ENCODE results near the gene SPANXN3. TPM values are rescaled to one million over a fixed set of nuclear protein-coding genes. Genes with fewer than 3 reads are reported as not detected.

SPANXN3 gene
- total RNA-seq, 1 donor from 2014 or later, result not detected

GRCh38 chrX:143472347-143472938 lies 44.8 kb downstream of the SPANXN3 start:
- no peak overlapping the region for H3K4me3 Mint-ChIP-seq (ENCODE audit: unreplicated experiment)
- H3K27me3 Mint-ChIP-seq (ENCODE audit: low read depth), result no peaks in the 10 kb centered on the region

GRCh38 chrX:143466130-143466529 lies 51.1 kb downstream of the SPANXN3 start:
- DNase-seq (ENCODE audit: low spot score), result no peak
- Mint-ChIP-seq H3K9me3 (ENCODE audit: low read depth) (peaks cover 36% of the 10 kb centered on the region), H3K36me3 (ENCODE audit: low read depth) (no peaks in the 10 kb centered on the region), H3K4me3 (ENCODE audit: unreplicated experiment) (no peak overlapping the region), H3K27ac (ENCODE audit: unreplicated experiment) (no peak overlapping the region), H3K4me1 (ENCODE audit: low read depth) (no peaks in the 10 kb centered on the region), H3K27me3 (ENCODE audit: low read depth) (no peaks in the 10 kb centered on the region)
- TF ChIP-seq CTCF (IDR thresholded peaks at IDR 0.05), result no peak

More at GRCh38 chrX:143472347-143472938, 44.8 kb downstream of the SPANXN3 start:
- Mint-ChIP-seq H3K4me1 (ENCODE audit: low read depth) (no peaks in the 10 kb centered on the region), H3K9me3 (ENCODE audit: low read depth) (peaks cover 28% of the 10 kb centered on the region), H3K36me3 (ENCODE audit: low read depth) (no peaks in the 10 kb centered on the region), H3K27ac (ENCODE audit: unreplicated experiment) (no peak overlapping the region)
- no peak for TF ChIP-seq CTCF (IDR thresholded peaks at IDR 0.05)
- no peak for DNase-seq (ENCODE audit: low spot score)

GRCh38 chrX:143462696-143463095 lies 54.6 kb downstream of the SPANXN3 start:
- DNase-seq (ENCODE audit: low spot score), result no peak
- H3K4me1 Mint-ChIP-seq (ENCODE audit: low read depth), result no peaks in the 10 kb centered on the region
- no peaks in the 10 kb centered on the region for H3K36me3 Mint-ChIP-seq (ENCODE audit: low read depth)
- H3K9me3 Mint-ChIP-seq (ENCODE audit: low read depth), result peaks cover 43% of the 10 kb centered on the region
- TF ChIP-seq CTCF (IDR thresholded peaks at IDR 0.05), result no peak
- no peak overlapping the region for H3K27ac Mint-ChIP-seq (ENCODE audit: unreplicated experiment)
- H3K4me3 Mint-ChIP-seq (ENCODE audit: unreplicated experiment), result no peak overlapping the region
- no peaks in the 10 kb centered on the region for H3K27me3 Mint-ChIP-seq (ENCODE audit: low read depth)

GRCh38 chrX:143461606-143462005 lies 55.7 kb downstream of the SPANXN3 start:
- Mint-ChIP-seq H3K36me3 (ENCODE audit: low read depth) (no peaks in the 10 kb centered on the region), H3K4me1 (ENCODE audit: low read depth) (peaks cover 3% of the 10 kb centered on the region), H3K27me3 (ENCODE audit: low read depth) (no peaks in the 10 kb centered on the region), H3K4me3 (ENCODE audit: unreplicated experiment) (no peak overlapping the region), H3K27ac (ENCODE audit: unreplicated experiment) (no peak overlapping the region), H3K9me3 (ENCODE audit: low read depth) (peaks cover 41% of the 10 kb centered on the region)
- TF ChIP-seq CTCF (IDR thresholded peaks at IDR 0.05), result no peak
- DNase-seq (ENCODE audit: low spot score), result no peak

Other genes starting within 250 kb of the SPANXN3 start
- 0.82 to 2.4 TPM (median 2.1 TPM) in 3 replicates for gene SLITRK4, start 118.6 kb upstream of the SPANXN3 start, total RNA-seq
- not detected in 3 replicates for gene SPANXN2, start 203.3 kb upstream of the SPANXN3 start, total RNA-seq

All from chondrocyte (in vitro differentiated cells).